GM10847 (cell line): ENCODE measurements around the gene CD70.

Source experiments
- POLR2A ChIP-seq: IDR thresholded peaks from 2 replicates; pipeline ENCODE4 v1.6.1; 2011; ENCODE audit not compliant: insufficient read length; ENCODE audit errors: extremely low read depth

CD70 gene

GRCh38 chr19:6589711-6590257 is 1.2 kb downstream of the CD70 start:
- TF ChIP-seq POLR2A: no peak

GRCh38 chr19:6588508-6589345 is 2.2 kb downstream of the CD70 start:
- no peak for TF ChIP-seq POLR2A

- TF ChIP-seq POLR2A: no peak
These were observed 2.9 kb downstream of the CD70 start for GRCh38 chr19:6587998-6588507.

- peak; percentile 20 for TF ChIP-seq POLR2A
These were observed 3.7 kb downstream of the CD70 start for GRCh38 chr19:6587093-6587820.

- TF ChIP-seq POLR2A: peak; percentile 5
These were observed 4.2 kb downstream of the CD70 start for GRCh38 chr19:6586726-6587092.

- TF ChIP-seq POLR2A: no peak
These were observed 4.9 kb downstream of the CD70 start for GRCh38 chr19:6586056-6586455.

GRCh38 chr19:6580313-6580712 is 10.6 kb downstream of the CD70 start:
- no peak for TF ChIP-seq POLR2A

- TF ChIP-seq POLR2A: no peak
These were observed 11.3 kb downstream of the CD70 start for GRCh38 chr19:6579450-6580178.

- peak; percentile 28 for TF ChIP-seq POLR2A
These were observed 13.3 kb downstream of the CD70 start for GRCh38 chr19:6577476-6578125.

GRCh38 chr19:6576869-6577475 is 14.0 kb downstream of the CD70 start:
- TF ChIP-seq POLR2A: no peak

GRCh38 chr19:6573350-6573749 is 17.6 kb downstream of the CD70 start:
- no peak for TF ChIP-seq POLR2A

GRCh38 chr19:6572217-6572616 is 18.7 kb downstream of the CD70 start:
- no peak for TF ChIP-seq POLR2A

GRCh38 chr19:6571167-6571566 is 19.8 kb downstream of the CD70 start:
- no peak for TF ChIP-seq POLR2A

- no peak for TF ChIP-seq POLR2A
These were observed 20.2 kb downstream of the CD70 start for GRCh38 chr19:6570764-6571163.
